Measurements from ENCODE around the gene ENDOG. TPM values are rescaled to one million over a fixed set of nuclear protein-coding genes. Genes with fewer than 3 reads are reported as not detected.
"Not testable (repeated sequence)": the region's sequence is repeated elsewhere in the genome, so short reads cannot be mapped to it uniquely, and the experiment has no call there.

Gene ENDOG
- total RNA-seq, 6 donors from 2014 or later: 20.6 to 70.2 (median 28.8) TPM

GRCh38 chr9:128846680-128847030 is 28.4 kb downstream of the ENDOG start:
- Histone ChIP-seq H3K4me1 (no peaks in the 10 kb centered on the region), H3K27ac (no peak overlapping the region), H3K27me3 (no peaks in the 10 kb centered on the region), H3K36me3 (peaks cover 0 to 9% (median 0%) of the 10 kb centered on the region in 4 donors), H3K9me3 (peaks cover 0 to 3% (median 0%) of the 10 kb centered on the region in 4 donors), H3K4me3 (no peak overlapping the region)
- ATAC-seq (ENCODE audit: low FRiP score in 2 of 2) (no peak), DNase-seq (no peak)
- 89 to 92% methylated on average over 3 of the region's 3 CpGs for WGBS, 2 donors
- no peak for TF ChIP-seq CTCF (IDR thresholded peaks at IDR 0.05)
- no peak for TF ChIP-seq POLR2A (IDR thresholded peaks at IDR 0.05)
- TF ChIP-seq EP300 (IDR thresholded peaks at IDR 0.05): no peak

- WGBS, 2 donors: 95 to 100% methylated on average over 1 of the region's 1 CpG
- no peak for ATAC-seq (ENCODE audit: low FRiP score in 2 of 2)
- Histone ChIP-seq H3K36me3 (no peaks in the 10 kb centered on the region), H3K4me3 (no peak overlapping the region), H3K4me1 (no peaks in the 10 kb centered on the region), H3K27me3 (no peaks in the 10 kb centered on the region), H3K27ac (no peak overlapping the region), H3K9me3 (peaks cover 0 to 3% (median 0%) of the 10 kb centered on the region in 4 donors)
- DNase-seq: no peak
- TF ChIP-seq POLR2AphosphoS5 (IDR thresholded peaks at IDR 0.05) (no peak), CTCF (IDR thresholded peaks at IDR 0.05) (no peak), EP300 (IDR thresholded peaks at IDR 0.05) (no peak), POLR2A (IDR thresholded peaks at IDR 0.05) (no peak)
Observed at GRCh38 chr9:128847803-128848202, 29.5 kb downstream of the ENDOG start.

- H3K4me3 ChIP-seq; H3K4me1 ChIP-seq; ATAC-seq (ENCODE audit: low FRiP score in 2 of 2); H3K27me3 ChIP-seq; H3K36me3 ChIP-seq; DNase-seq; H3K27ac ChIP-seq; H3K9me3 ChIP-seq: not testable (repeated sequence)
- WGBS, 2 donors: 89 to 96% methylated on average over 10 of the region's 10 CpGs
Observed at GRCh38 chr9:128851024-128851423, 32.7 kb downstream of the ENDOG start.

GRCh38 chr9:128851779-128852600 is 33.7 kb downstream of the ENDOG start:
- not testable (repeated sequence) for H3K4me3 ChIP-seq; ATAC-seq (ENCODE audit: low FRiP score in 2 of 2); H3K4me1 ChIP-seq; H3K27me3 ChIP-seq; H3K27ac ChIP-seq; H3K36me3 ChIP-seq; H3K9me3 ChIP-seq
- TF ChIP-seq CTCF (IDR thresholded peaks at IDR 0.05): peak; percentile 0 to 67 (median 58)
- DNase-seq: peak in 1 of 2 donors; percentile 45
- WGBS, 2 donors: 74 to 80% methylated on average over 10 of the region's 10 CpGs

GRCh38 chr9:128852646-128853045 is 34.3 kb downstream of the ENDOG start:
- H3K4me3 ChIP-seq; H3K27ac ChIP-seq; H3K4me1 ChIP-seq; H3K9me3 ChIP-seq; H3K27me3 ChIP-seq; H3K36me3 ChIP-seq; DNase-seq; ATAC-seq (ENCODE audit: low FRiP score in 2 of 2): not testable (repeated sequence)
- 66 to 89% methylated on average over 2 of the region's 2 CpGs for WGBS, 2 donors

- H3K4me3 ChIP-seq; DNase-seq; H3K9me3 ChIP-seq; H3K36me3 ChIP-seq; H3K4me1 ChIP-seq; H3K27me3 ChIP-seq; H3K27ac ChIP-seq; ATAC-seq (ENCODE audit: low FRiP score in 2 of 2): not testable (repeated sequence)
- 95 to 99% methylated on average over 5 to 6 of the region's 6 CpGs for WGBS, 2 donors
Observed at GRCh38 chr9:128854454-128854853, 36.2 kb downstream of the ENDOG start.

- H3K4me1 ChIP-seq: peaks cover 0 to 29% (median 13%) of the 10 kb centered on the region in 4 donors
- not testable (repeated sequence) for H3K27ac ChIP-seq; H3K36me3 ChIP-seq; H3K4me3 ChIP-seq; DNase-seq; H3K27me3 ChIP-seq; H3K9me3 ChIP-seq; ATAC-seq (ENCODE audit: low FRiP score in 2 of 2)
- WGBS, 2 donors: 92 to 98% methylated on average over 7 of the region's 7 CpGs
Observed at GRCh38 chr9:128858476-128858875, 40.2 kb downstream of the ENDOG start.
